IPS-15b (cell line): ENCODE measurements around the gene USPL1.

Experiments
- H3K27me3 ChIP-seq: one replicate; pipeline ENCODE4 v1.6.1; 2013; ENCODE audit warnings: low read length; ENCODE audit not compliant: control insufficient read depth, insufficient read depth
- H3K36me3 ChIP-seq: one replicate; pipeline ENCODE4 v1.6.1; 2013; ENCODE audit warnings: low read length; ENCODE audit not compliant: control insufficient read depth, insufficient read depth
- H3K4me1 ChIP-seq: one replicate; pipeline ENCODE4 v1.6.1; 2013; ENCODE audit warnings: mild to moderate bottlenecking, low read length; ENCODE audit not compliant: control insufficient read depth, insufficient read depth
- H3K4me3 ChIP-seq: one replicate; pipeline ENCODE4 v1.5.1; 2013; ENCODE audit warnings: low read depth, low read length
- H3K9ac ChIP-seq: one replicate; pipeline ENCODE4 v1.6.1; 2013; ENCODE audit warnings: low read depth, mild to moderate bottlenecking, low read length
- H3K9me3 ChIP-seq: one replicate; pipeline ENCODE4 v1.6.1; 2013; ENCODE audit warnings: mild to moderate bottlenecking, low read length; ENCODE audit not compliant: control insufficient read depth, insufficient read depth

USPL1 gene

DNA sequence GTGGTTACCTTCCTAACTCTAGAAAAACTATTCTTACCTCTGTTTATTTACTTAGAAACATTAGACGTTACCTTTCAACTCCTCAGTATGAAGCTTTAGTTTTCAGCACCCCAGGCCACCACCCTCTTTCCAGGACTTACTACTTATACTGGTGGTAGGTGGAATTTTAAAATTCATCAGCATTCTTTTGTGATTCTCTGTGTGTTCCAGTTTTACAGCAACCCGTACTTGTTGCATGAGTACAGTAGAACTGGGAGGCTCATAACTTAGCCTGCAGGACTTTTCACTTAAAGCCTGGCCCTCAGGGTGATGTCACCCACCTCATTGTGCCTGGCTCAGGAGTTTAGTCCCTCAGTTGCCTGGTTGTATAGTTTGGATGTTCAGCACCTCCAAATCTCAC lies 68.3 kb downstream of the USPL1 start:
- H3K9me3 ChIP-seq: no peaks in the 10 kb centered on the region
- no peaks in the 10 kb centered on the region for H3K27me3 ChIP-seq
- no peak overlapping the region for H3K9ac ChIP-seq
- peaks cover 2% of the 10 kb centered on the region for H3K4me1 ChIP-seq
- no peaks in the 10 kb centered on the region for H3K36me3 ChIP-seq
- H3K4me3 ChIP-seq: no peak overlapping the region

- Histone ChIP-seq H3K9ac (no peak overlapping the region), H3K4me1 (peaks cover 2% of the 10 kb centered on the region), H3K4me3 (no peak overlapping the region), H3K36me3 (no peaks in the 10 kb centered on the region), H3K9me3 (no peaks in the 10 kb centered on the region), H3K27me3 (no peaks in the 10 kb centered on the region)
Observed at GRCh38 chr13:30687601-30688000, 69.9 kb downstream of the USPL1 start.

DNA sequence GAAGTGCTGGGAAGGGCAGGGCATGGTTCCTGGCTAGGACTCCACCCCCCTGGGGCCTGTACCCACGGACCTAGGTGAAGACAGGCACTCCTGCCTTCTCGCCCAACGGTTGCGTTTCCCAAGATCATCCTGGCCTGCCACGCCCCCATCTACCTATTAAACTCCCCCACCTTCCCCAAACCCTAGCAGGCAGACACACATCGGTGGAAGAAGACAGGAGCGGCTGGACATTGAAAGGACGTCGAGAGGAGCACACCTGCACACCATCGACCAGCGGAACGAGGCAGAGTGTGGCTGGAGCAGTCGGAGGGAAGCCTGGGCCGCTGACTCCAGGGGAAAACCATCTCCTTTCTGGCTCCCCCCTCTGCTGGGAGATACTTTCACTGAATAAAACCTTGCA lies 72.0 kb downstream of the USPL1 start:
- Histone ChIP-seq H3K4me3 (no peak overlapping the region), H3K4me1 (peaks cover 2% of the 10 kb centered on the region), H3K9ac (no peak overlapping the region)

GRCh38 chr13:30690282-30691188 lies 72.8 kb downstream of the USPL1 start:
- Histone ChIP-seq H3K4me1 (peaks cover 2% of the 10 kb centered on the region), H3K9me3 (no peaks in the 10 kb centered on the region), H3K36me3 (no peaks in the 10 kb centered on the region), H3K9ac (no peak overlapping the region), H3K4me3 (no peak overlapping the region), H3K27me3 (no peaks in the 10 kb centered on the region)

More for the DNA sequence above, 72.0 kb downstream of the USPL1 start:
- Histone ChIP-seq H3K9me3 (no peaks in the 10 kb centered on the region), H3K27me3 (no peaks in the 10 kb centered on the region), H3K36me3 (no peaks in the 10 kb centered on the region)

- no peaks in the 10 kb centered on the region for H3K27me3 ChIP-seq
- H3K4me3 ChIP-seq: no peak overlapping the region
- no peaks in the 10 kb centered on the region for H3K36me3 ChIP-seq
- peaks cover 2% of the 10 kb centered on the region for H3K4me1 ChIP-seq
- no peak overlapping the region for H3K9ac ChIP-seq
- H3K9me3 ChIP-seq: no peaks in the 10 kb centered on the region
Observed at GRCh38 chr13:30692113-30692512, 74.4 kb downstream of the USPL1 start.

DNA sequence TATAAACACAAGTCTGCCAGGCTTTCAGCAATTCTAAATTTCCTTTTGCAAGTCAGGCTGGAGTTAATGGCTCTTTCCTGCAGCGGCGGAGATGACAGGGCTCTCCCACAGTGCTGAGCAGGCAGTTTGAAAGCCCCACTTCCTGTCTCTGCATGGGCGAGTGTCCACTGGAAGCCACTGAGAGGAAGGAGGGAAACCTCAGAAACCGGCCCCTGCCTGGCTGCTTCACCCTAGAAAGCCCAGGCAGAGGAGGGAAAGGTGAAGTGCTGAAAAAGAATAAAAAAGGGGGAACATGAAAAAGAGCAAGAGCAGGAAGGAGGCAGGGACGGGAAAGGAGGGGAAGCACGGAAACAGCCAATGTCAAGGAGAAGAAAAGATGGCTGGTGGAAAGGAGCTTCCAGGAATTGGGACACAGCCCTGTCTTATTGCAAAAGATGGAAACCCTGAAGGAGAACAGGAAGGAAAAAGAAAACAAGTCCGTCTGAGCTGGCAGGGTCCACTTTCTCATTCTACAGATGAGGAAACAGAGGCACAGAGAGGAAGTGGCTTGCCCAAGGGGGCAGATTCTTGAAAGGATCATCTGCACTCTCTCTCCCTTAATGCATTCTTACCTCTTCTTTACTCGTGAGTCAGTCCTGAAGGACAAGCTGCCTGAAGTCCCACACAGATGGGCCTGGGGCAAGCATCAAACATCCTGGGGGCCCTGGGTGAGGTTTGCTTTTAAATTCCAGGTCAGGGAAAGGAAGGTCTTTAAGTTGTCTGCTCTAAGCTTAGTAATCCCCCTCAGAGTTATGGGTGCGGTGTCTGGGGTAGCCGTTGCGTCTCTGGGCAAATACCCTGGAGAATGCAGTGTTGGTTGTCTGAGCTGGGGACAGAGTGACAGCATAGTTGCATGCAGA lies 78.8 kb downstream of the USPL1 start:
- Histone ChIP-seq H3K4me3 (no peak overlapping the region), H3K27me3 (no peaks in the 10 kb centered on the region), H3K9ac (no peak overlapping the region), H3K36me3 (no peaks in the 10 kb centered on the region), H3K9me3 (no peaks in the 10 kb centered on the region), H3K4me1 (no peaks in the 10 kb centered on the region)

GRCh38 chr13:30697177-30697953 lies 79.6 kb downstream of the USPL1 start:
- H3K4me1 ChIP-seq: no peaks in the 10 kb centered on the region
- no peak overlapping the region for H3K4me3 ChIP-seq
- no peaks in the 10 kb centered on the region for H3K36me3 ChIP-seq
- no peaks in the 10 kb centered on the region for H3K27me3 ChIP-seq
- no peaks in the 10 kb centered on the region for H3K9me3 ChIP-seq
- no peak overlapping the region for H3K9ac ChIP-seq

GRCh38 chr13:30697996-30698401 lies 80.3 kb downstream of the USPL1 start:
- no peak overlapping the region for H3K4me3 ChIP-seq

DNA sequence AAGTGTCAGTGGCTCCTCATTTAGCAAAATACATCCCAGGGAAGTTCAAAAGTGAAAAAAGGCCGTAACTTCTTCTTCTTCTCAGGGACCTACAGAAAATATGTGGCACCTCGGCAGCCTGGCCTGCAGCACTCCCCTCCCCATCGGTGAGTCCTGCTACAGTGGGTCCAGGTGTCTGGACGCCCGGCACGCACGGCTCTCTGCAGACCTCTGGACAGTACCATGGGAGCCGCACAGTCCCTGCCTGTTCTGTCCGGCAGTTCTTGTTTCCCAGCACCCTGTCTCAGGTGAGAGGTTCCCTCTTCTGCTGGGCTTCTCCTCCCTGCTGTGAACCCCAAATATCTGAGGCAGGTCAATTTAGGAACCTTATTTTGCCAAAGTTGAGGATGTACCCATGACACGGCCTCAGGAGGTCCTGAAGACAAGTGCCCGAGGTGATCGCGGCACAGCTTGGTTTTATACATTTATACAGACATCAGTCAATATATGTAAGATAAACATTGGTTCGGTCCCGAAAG lies 80.8 kb downstream of the USPL1 start:
- H3K4me1 ChIP-seq: no peaks in the 10 kb centered on the region
- H3K27me3 ChIP-seq: no peaks in the 10 kb centered on the region
- no peaks in the 10 kb centered on the region for H3K36me3 ChIP-seq
- H3K9me3 ChIP-seq: no peaks in the 10 kb centered on the region
- H3K9ac ChIP-seq: no peak overlapping the region
- H3K4me3 ChIP-seq: no peak overlapping the region

More at GRCh38 chr13:30697996-30698401, 80.3 kb downstream of the USPL1 start:
- Histone ChIP-seq H3K36me3 (no peaks in the 10 kb centered on the region), H3K4me1 (no peaks in the 10 kb centered on the region), H3K9me3 (no peaks in the 10 kb centered on the region), H3K9ac (no peak overlapping the region), H3K27me3 (no peaks in the 10 kb centered on the region)

DNA sequence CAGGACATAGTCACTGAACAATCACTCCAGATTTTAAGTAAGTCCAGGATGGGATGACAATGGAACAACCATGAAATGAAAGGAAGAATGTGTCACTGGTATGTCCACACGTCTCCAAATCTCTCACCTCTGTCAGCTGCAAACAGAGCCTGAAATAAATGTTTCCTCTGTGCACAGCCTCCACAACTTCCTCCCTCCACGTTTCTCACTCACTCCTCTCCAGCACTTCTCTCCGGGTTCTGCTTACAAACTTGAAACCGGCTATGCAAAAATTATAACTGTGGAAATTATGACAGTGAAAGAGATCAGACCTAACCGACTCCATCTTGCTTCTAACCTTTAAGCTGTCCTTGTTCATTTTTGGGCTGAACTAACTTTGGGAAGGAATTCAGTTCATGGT lies 82.6 kb downstream of the USPL1 start:
- Histone ChIP-seq H3K4me1 (no peaks in the 10 kb centered on the region), H3K36me3 (no peaks in the 10 kb centered on the region), H3K27me3 (no peaks in the 10 kb centered on the region), H3K9ac (no peak overlapping the region), H3K9me3 (no peaks in the 10 kb centered on the region), H3K4me3 (no peak overlapping the region)

GRCh38 chr13:30702006-30702405 lies 84.3 kb downstream of the USPL1 start:
- Histone ChIP-seq H3K9me3 (no peaks in the 10 kb centered on the region), H3K9ac (no peak overlapping the region), H3K36me3 (no peaks in the 10 kb centered on the region), H3K4me3 (no peak overlapping the region), H3K27me3 (no peaks in the 10 kb centered on the region), H3K4me1 (no peaks in the 10 kb centered on the region)
